ENCODE results near the gene PARP1.

GRCh38 chr1:226432586-226433340 is 24.9 kb upstream of the PARP1 start:
- TF ChIP-seq CTCF (IDR thresholded peaks at IDR 0.05) (no peak), POLR2A (IDR thresholded peaks at IDR 0.05) (no peak), POLR2AphosphoS5 (IDR thresholded peaks at IDR 0.05) (no peak)
